Measurements from ENCODE around the gene GABRG3.

GABRG3 gene

GRCh38 chr15:27582726-27583410 is 611.9 kb downstream of the GABRG3 start:
- no peak for DNase-seq (ENCODE audit: low read depth)

GRCh38 chr15:27583651-27584050 is 612.7 kb downstream of the GABRG3 start:
- DNase-seq (ENCODE audit: low read depth) = no peak

DNA sequence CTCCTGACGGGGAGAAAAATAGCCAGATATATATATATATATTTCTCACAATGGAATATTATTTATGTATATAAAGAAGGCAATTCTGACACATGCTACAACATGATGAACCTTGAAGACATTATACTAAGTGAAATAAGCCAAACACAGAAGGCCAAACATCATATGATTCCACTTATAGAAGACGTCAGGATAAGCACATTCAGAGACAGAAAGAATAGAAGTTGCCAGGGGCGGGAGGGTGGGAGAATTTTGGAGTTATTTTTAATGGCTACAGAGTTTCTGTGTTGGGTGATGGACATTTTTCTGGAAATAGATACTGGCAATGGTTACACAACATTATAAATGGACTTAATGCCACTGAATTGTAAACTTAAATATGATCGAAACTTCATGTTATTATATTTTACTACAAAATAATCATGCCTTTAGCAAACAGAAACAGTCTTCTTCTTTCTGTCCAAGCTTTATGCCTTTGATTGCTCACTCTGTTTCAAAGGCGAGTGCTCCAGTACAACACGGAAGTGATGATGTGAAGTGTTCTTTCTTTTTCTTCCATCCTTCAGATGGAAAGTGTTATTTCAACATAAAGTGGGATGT is 614.2 kb downstream of the GABRG3 start:
- no peak for DNase-seq (ENCODE audit: low read depth)

DNA sequence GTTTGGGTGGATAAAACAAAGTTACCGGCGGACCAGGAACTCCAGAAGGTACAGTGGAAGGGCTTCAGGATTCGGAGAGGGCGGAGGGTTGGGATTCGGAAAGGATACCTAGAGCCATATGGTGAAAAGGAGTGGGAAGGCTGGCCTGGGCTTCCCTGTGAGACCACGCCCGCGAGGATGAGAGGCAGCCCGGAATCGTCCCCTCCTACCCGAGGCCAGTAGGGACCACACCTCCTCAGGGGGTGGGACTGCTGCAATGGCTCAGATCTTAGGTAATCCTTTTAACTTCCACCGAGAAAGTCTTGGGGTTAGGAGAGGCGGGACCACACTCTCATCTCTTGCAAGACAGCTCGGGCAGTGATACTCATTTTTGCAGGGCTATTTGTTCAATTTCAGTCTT is 616.8 kb downstream of the GABRG3 start:
- DNase-seq (ENCODE audit: low read depth) = no peak

- no peak for DNase-seq (ENCODE audit: low read depth)
Measured at GRCh38 chr15:27589260-27589659, 618.3 kb downstream of the GABRG3 start.

DNA sequence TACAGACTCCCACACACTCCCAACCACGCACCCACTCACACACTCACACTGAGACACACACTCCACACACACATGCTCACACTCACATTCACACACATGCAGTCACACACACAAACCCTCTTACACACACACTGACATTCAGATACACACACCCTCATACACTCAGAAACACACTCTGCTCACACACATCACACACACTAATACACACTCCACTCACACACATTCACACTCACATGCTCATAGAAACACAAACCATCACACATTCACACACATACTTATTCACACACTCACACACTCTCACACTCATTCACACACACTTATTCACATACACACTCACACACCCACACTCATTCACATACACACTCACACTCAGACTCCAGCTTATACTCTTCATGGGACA is 618.8 kb downstream of the GABRG3 start:
- no peak for DNase-seq (ENCODE audit: low read depth)
